Gastroesophageal sphincter (tissue), 3 donors: ENCODE results near the gene FAM114A2.

Source experiments
- EP300 ChIP-seq: sonication (generic); formaldehyde crosslinking; IDR thresholded peaks from one replicate; pipeline ENCODE4 v1.6.1; 2017; ENCODE audit warnings: antibody characterized with exemption, mild to moderate bottlenecking
- POLR2A ChIP-seq, 2 donors: fragments of 450-650 bp; IDR thresholded peaks; one replicate each; pipeline ENCODE4 v1.6.1; 2017; ENCODE audit warnings: antibody characterized with exemption in 2 of 2, mild to moderate bottlenecking in 2 of 2, moderate library complexity in 1 of 2
- POLR2AphosphoS5 ChIP-seq: sonication (generic); formaldehyde crosslinking; IDR thresholded peaks from one replicate; pipeline ENCODE4 v1.6.1; 2017; ENCODE audit warnings: antibody characterized with exemption
- TF ChIP-seq, protein P1 (sequence below), 4 experiments: fragments of 200-600 bp in 2 of 4; fragments of 450-650 bp in 2 of 4; sonication (generic) in 1 of 4; IDR thresholded peaks; one replicate each; pipeline ENCODE4 v1.5.1; 2017 to 2019; ENCODE audit warnings: antibody characterized with exemption in 4 of 4, mild to moderate bottlenecking in 2 of 4, moderate library complexity in 2 of 4

- TF ChIP-seq, protein P1, sequence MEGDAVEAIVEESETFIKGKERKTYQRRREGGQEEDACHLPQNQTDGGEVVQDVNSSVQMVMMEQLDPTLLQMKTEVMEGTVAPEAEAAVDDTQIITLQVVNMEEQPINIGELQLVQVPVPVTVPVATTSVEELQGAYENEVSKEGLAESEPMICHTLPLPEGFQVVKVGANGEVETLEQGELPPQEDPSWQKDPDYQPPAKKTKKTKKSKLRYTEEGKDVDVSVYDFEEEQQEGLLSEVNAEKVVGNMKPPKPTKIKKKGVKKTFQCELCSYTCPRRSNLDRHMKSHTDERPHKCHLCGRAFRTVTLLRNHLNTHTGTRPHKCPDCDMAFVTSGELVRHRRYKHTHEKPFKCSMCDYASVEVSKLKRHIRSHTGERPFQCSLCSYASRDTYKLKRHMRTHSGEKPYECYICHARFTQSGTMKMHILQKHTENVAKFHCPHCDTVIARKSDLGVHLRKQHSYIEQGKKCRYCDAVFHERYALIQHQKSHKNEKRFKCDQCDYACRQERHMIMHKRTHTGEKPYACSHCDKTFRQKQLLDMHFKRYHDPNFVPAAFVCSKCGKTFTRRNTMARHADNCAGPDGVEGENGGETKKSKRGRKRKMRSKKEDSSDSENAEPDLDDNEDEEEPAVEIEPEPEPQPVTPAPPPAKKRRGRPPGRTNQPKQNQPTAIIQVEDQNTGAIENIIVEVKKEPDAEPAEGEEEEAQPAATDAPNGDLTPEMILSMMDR (IDR thresholded peaks at IDR 0.05), result no peak
- TF ChIP-seq POLR2A (IDR thresholded peaks at IDR 0.05) (no peak), EP300 (no peak), POLR2AphosphoS5 (no peak)
Observed at GRCh38 chr5:153969563-153969895, 69.2 kb downstream of the FAM114A2 start.
